Neuronal stem cell (in vitro differentiated cells): Measurements from ENCODE around the gene SLC2A1.

Experiments
- DNase-seq: peaks from one replicate; pipeline ENCODE4 v3.0.0-alpha.2; 2013; ENCODE audit warnings: low spot score
- H2AFZ ChIP-seq: one replicate; pipeline ENCODE4 v1.6.1; 2013; ENCODE audit warnings: mild to moderate bottlenecking, low read length, inconsistent platforms
- H2AK5ac ChIP-seq: 2 replicates; pipeline ENCODE4 v1.6.1; 2013; ENCODE audit warnings: low read depth, mild to moderate bottlenecking, inconsistent platforms, low read length, moderate library complexity, mixed read lengths
- H2BK120ac ChIP-seq: 2 replicates; pipeline ENCODE4 v1.6.1; 2013; ENCODE audit warnings: low read depth, mild to moderate bottlenecking, inconsistent platforms, low read length, moderate library complexity, mixed read lengths
- H2BK12ac ChIP-seq: one replicate; pipeline ENCODE4 v1.6.1; 2013; ENCODE audit warnings: low read length, inconsistent platforms
- H2BK15ac ChIP-seq: 2 replicates; pipeline ENCODE4 v1.6.1; 2013; ENCODE audit warnings: mild to moderate bottlenecking, low read length, inconsistent platforms, mixed read lengths
- H2BK5ac ChIP-seq: one replicate; pipeline ENCODE4 v1.6.1; 2013; ENCODE audit warnings: inconsistent platforms, mild to moderate bottlenecking, low read length, moderate library complexity
- H3K14ac ChIP-seq: one replicate; pipeline ENCODE4 v1.6.1; 2013; ENCODE audit warnings: low read length, inconsistent platforms
- H3K18ac ChIP-seq: 2 replicates; pipeline ENCODE4 v1.6.1; 2013; ENCODE audit warnings: low read length, inconsistent platforms
- H3K23ac ChIP-seq: 2 replicates; pipeline ENCODE4 v1.6.1; 2013; ENCODE audit warnings: low read depth, mild to moderate bottlenecking, mixed read lengths, low read length, inconsistent platforms; ENCODE audit not compliant: poor library complexity
- H3K27ac ChIP-seq: replicated peaks from 3 replicates; pipeline ENCODE4 v1.5.1; 2013; ENCODE audit warnings: low read length, inconsistent platforms
- H3K27me3 ChIP-seq, 3 experiments: 2 replicates each; pipeline ENCODE4 v1.6.1; 2013; ENCODE audit warnings: low read length in 3 of 3, mild to moderate bottlenecking in 2 of 3, inconsistent platforms in 1 of 3, low read depth in 1 of 3, mixed read lengths in 1 of 3, moderate library complexity in 1 of 3; ENCODE audit not compliant: control insufficient read depth in 3 of 3, insufficient read depth in 3 of 3
- H3K36me3 ChIP-seq, 2 donors: replicated peaks in 1 of 2; 2 replicates each; pipeline ENCODE4 v1.6.1; 2013; ENCODE audit warnings: low read length in 2 of 2; ENCODE audit not compliant: control insufficient read depth in 2 of 2, insufficient read depth in 2 of 2
- H3K4ac ChIP-seq: 2 replicates; pipeline ENCODE4 v1.6.1; 2013; ENCODE audit warnings: inconsistent platforms, mild to moderate bottlenecking, low read length, moderate library complexity
- H3K4me1 ChIP-seq, 2 donors: 1 replicate in 1 of 2; 2 replicates in 1 of 2; pipeline ENCODE4 v1.6.1; 2013; ENCODE audit warnings: low read length in 2 of 2, low read depth in 1 of 2; ENCODE audit not compliant: control insufficient read depth in 2 of 2, insufficient read depth in 1 of 2
- H3K4me2 ChIP-seq: one replicate; pipeline ENCODE4 v1.6.1; 2013; ENCODE audit warnings: mild to moderate bottlenecking, low read length, inconsistent platforms; ENCODE audit not compliant: insufficient read depth, poor library complexity, severe bottlenecking
- H3K4me3 ChIP-seq, 2 donors: 2 replicates each; pipeline ENCODE4 v1.5.1; 2013; ENCODE audit warnings: low read length in 2 of 2, mild to moderate bottlenecking in 2 of 2, inconsistent platforms in 1 of 2, moderate library complexity in 1 of 2
- H3K79me1 ChIP-seq: one replicate; pipeline ENCODE4 v1.6.1; 2013; ENCODE audit warnings: low read depth, mild to moderate bottlenecking, inconsistent platforms, low read length, moderate library complexity
- H3K9ac ChIP-seq: one replicate; pipeline ENCODE4 v1.6.1; 2013; ENCODE audit warnings: mild to moderate bottlenecking, low read depth, low read length, inconsistent platforms; ENCODE audit not compliant: poor library complexity
- H3K9me3 ChIP-seq, 2 donors: replicated peaks in 1 of 2; 2 replicates each; pipeline versions ENCODE3 to v1.6.1; 2013; ENCODE audit warnings: low read length in 2 of 2, mild to moderate bottlenecking in 2 of 2, inconsistent platforms in 1 of 2, low read depth in 1 of 2, mixed read lengths in 1 of 2, moderate library complexity in 1 of 2; ENCODE audit not compliant: control insufficient read depth in 2 of 2, insufficient read depth in 1 of 2
- H4K8ac ChIP-seq: one replicate; pipeline ENCODE4 v1.6.1; 2013; ENCODE audit warnings: low read depth, mild to moderate bottlenecking, inconsistent platforms, low read length, moderate library complexity
- H4K91ac ChIP-seq: one replicate; pipeline ENCODE4 v1.6.1; 2013; ENCODE audit warnings: low read length, low read depth, mild to moderate bottlenecking, inconsistent platforms; ENCODE audit not compliant: poor library complexity
- WGBS, 2 donors: extraction: QIAGEN DNeasy Blood & Tissue Kit; methylation state at CpG; one replicate each; pipeline ENCODE4 v1.1.7; 2013; ENCODE audit warnings: missing lambda C conversion rate in 2 of 2, mixed read lengths in 1 of 2; ENCODE audit not compliant: insufficient read length in 2 of 2, insufficient replicate concordance in 1 of 2; ENCODE audit errors: extremely low coverage in 2 of 2; 5-methylcytosine and 5-hydroxymethylcytosine counted together

SLC2A1 gene

DNA sequence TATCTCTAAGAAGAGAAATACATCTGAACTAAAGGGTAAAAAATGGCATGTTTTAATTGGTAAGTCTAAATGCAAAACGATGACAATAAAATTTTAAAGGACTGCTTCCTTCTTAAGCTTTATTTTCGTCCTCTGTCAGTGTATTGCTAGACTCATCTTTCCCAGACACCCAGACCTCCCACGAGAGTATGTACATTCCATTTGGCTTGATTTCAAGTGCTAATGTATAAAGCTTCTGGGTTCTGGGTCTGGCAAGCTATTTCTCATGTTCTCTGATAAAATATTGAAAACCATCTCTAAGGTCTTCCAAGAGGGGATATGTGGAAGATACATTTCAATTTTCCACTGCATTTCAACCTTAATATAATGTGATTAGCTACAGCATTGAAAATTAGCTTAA, 24.6 kb upstream of the SLC2A1 start:
- Histone ChIP-seq H3K9ac (no peak overlapping the region), H2BK15ac (no peak overlapping the region), H3K4me2 (no peak overlapping the region), H3K4me1 (peaks cover 13 to 21% of the 10 kb centered on the region in 2 donors), H2AK5ac (no peak overlapping the region), H3K23ac (no peak overlapping the region), H3K14ac (no peak overlapping the region), H4K91ac (no peak overlapping the region), H3K79me1 (no peaks in the 10 kb centered on the region), H3K27me3 (no peaks in the 10 kb centered on the region), H2AFZ (no peak overlapping the region), H3K9me3 (no peaks in the 10 kb centered on the region), H3K27ac (no peak overlapping the region), H3K4me3 (no peak overlapping the region), H2BK12ac (no peak overlapping the region), H2BK120ac (no peak overlapping the region), H3K36me3 (peaks cover 0 to 4% of the 10 kb centered on the region in 2 donors), H3K4ac (no peak overlapping the region), H3K18ac (no peak overlapping the region), H2BK5ac (no peak overlapping the region), H4K8ac (no peak overlapping the region)
- DNase-seq, result no peak
- no CpG with 5 or more reads among the region's 3 CpGs for WGBS, 2 donors

DNA sequence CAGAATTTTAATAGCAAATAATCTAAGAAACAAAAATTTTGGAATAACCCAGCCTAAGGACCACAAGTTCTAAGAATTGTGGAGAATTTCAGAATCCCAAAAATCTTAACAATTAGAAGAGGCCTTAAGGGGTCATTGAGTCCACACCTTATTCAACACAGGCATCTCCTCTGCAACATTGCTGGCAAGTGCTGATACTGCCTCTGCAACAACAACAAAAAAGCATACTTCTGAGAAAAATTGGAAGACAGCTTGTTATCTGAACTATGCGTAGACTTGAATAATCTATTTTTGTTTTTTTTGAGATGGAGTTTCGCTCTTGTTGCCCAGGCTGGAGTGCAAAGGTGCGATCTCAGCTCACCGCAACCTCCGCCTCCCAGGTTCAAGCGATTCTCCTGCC, 24.0 kb upstream of the SLC2A1 start:
- Histone ChIP-seq H3K4me1 (peaks cover 15 to 24% of the 10 kb centered on the region in 2 donors), H3K23ac (no peak overlapping the region), H3K4me3 (no peak overlapping the region), H3K27me3 (no peaks in the 10 kb centered on the region), H2BK5ac (no peak overlapping the region), H3K4me2 (no peak overlapping the region), H2BK120ac (no peak overlapping the region), H3K9ac (no peak overlapping the region), H3K27ac (no peak overlapping the region), H3K9me3 (no peaks in the 10 kb centered on the region), H3K36me3 (peaks cover 0 to 6% of the 10 kb centered on the region in 2 donors), H3K14ac (no peak overlapping the region), H3K18ac (no peak overlapping the region), H2AK5ac (no peak overlapping the region), H2BK15ac (no peak overlapping the region), H3K79me1 (no peaks in the 10 kb centered on the region), H2BK12ac (no peak overlapping the region), H2AFZ (no peak overlapping the region), H4K8ac (no peak overlapping the region), H3K4ac (no peak overlapping the region), H4K91ac (no peak overlapping the region)
- WGBS, 2 donors, result no CpG with 5 or more reads among the region's 6 CpGs
- no peak for DNase-seq

GRCh38 chr1:42981871-42982270, 23.2 kb upstream of the SLC2A1 start:
- Histone ChIP-seq H3K23ac (no peak overlapping the region), H3K4ac (no peak overlapping the region), H3K27ac (no peak overlapping the region), H3K9ac (no peak overlapping the region), H2AFZ (no peak overlapping the region), H4K8ac (no peak overlapping the region), H2BK120ac (no peak overlapping the region), H2BK5ac (no peak overlapping the region), H4K91ac (no peak overlapping the region), H3K14ac (no peak overlapping the region), H2AK5ac (no peak overlapping the region), H3K4me2 (no peak overlapping the region), H2BK12ac (no peak overlapping the region), H3K4me1 (peaks cover 15 to 24% of the 10 kb centered on the region in 2 donors), H3K27me3 (no peaks in the 10 kb centered on the region), H3K79me1 (no peaks in the 10 kb centered on the region), H3K36me3 (peaks cover 0 to 6% of the 10 kb centered on the region in 2 donors), H3K18ac (no peak overlapping the region), H3K4me3 (no peak overlapping the region), H2BK15ac (no peak overlapping the region), H3K9me3 (no peaks in the 10 kb centered on the region)
- DNase-seq, result no peak
- no CpG with 5 or more reads among the region's 6 CpGs for WGBS, 2 donors

GRCh38 chr1:42981255-42981805, 22.7 kb upstream of the SLC2A1 start:
- Histone ChIP-seq H4K8ac (no peak overlapping the region), H3K4me3 (no peak overlapping the region), H2BK12ac (no peak overlapping the region), H3K9me3 (no peaks in the 10 kb centered on the region), H3K23ac (no peak overlapping the region), H3K4me2 (no peak overlapping the region), H3K4me1 (peaks cover 15 to 24% of the 10 kb centered on the region in 2 donors), H3K36me3 (peaks cover 0 to 6% of the 10 kb centered on the region in 2 donors), H4K91ac (no peak overlapping the region), H2BK5ac (no peak overlapping the region), H3K18ac (no peak overlapping the region), H3K9ac (no peak overlapping the region), H2BK120ac (no peak overlapping the region), H2AK5ac (no peak overlapping the region), H2BK15ac (no peak overlapping the region), H3K27ac (peak overlapping the region; percentile 14), H2AFZ (no peak overlapping the region), H3K27me3 (no peaks in the 10 kb centered on the region), H3K79me1 (no peaks in the 10 kb centered on the region), H3K14ac (no peak overlapping the region), H3K4ac (no peak overlapping the region)
- DNase-seq, result no peak
- WGBS, 2 donors, result no CpG with 5 or more reads among the region's 4 CpGs
